Glomerular endothelial cell (primary cell): ENCODE data around the gene THBS1. TPM values are rescaled to one million over a fixed set of nuclear protein-coding genes. Genes with fewer than 3 reads are reported as not detected.
A peak's percentile ranks its signal among the peaks of the same experiment; 100 is the strongest.

ENCODE experiments used
- DNase-seq: peaks from one replicate; pipeline ENCODE4 v3.0.0-alpha.2; 2011; ENCODE audit warnings: low read depth, low spot score; ENCODE audit errors: extremely low read depth
- total RNA-seq: library from RNA; depleted of rRNA; stranded (reverse); fragments of >200 nt; gene quantifications from 2 replicates; pipeline ENCODE4 v1.2.3, GENCODE V29; 2015

The THBS1 gene
- total RNA-seq, 1 donor from 2014 or later = 4,309 TPM

GRCh38 chr15:39587731-39588530 lies 7.1 kb downstream of the THBS1 start:
- DNase-seq = peak; percentile 60

GRCh38 chr15:39588531-39589192 lies 7.8 kb downstream of the THBS1 start:
- peak; percentile 37 for DNase-seq

- no peak for DNase-seq
Measured at GRCh38 chr15:39589193-39589814, 8.4 kb downstream of the THBS1 start.

- DNase-seq = peak; percentile 39
Measured at GRCh38 chr15:39589815-39590644, 9.2 kb downstream of the THBS1 start.

- peak; percentile 42 for DNase-seq
Measured at GRCh38 chr15:39591141-39591895, 10.4 kb downstream of the THBS1 start.

GRCh38 chr15:39591896-39592315 lies 11.0 kb downstream of the THBS1 start:
- peak; percentile 36 for DNase-seq

- DNase-seq = peak; percentile 39
Measured at GRCh38 chr15:39592500-39592899, 11.6 kb downstream of the THBS1 start.

GRCh38 chr15:39593071-39593655 lies 12.3 kb downstream of the THBS1 start:
- DNase-seq = no peak

- peak; percentile 25 for DNase-seq
Measured at GRCh38 chr15:39593656-39594445, 13.0 kb downstream of the THBS1 start.

- peak; percentile 42 for DNase-seq
Measured at GRCh38 chr15:39594446-39595337, 13.8 kb downstream of the THBS1 start.

GRCh38 chr15:39595338-39596221 lies 14.7 kb downstream of the THBS1 start:
- peak; percentile 57 for DNase-seq

- peak; percentile 74 for DNase-seq
Measured at GRCh38 chr15:39596358-39597051, 15.6 kb downstream of the THBS1 start.

GRCh38 chr15:39597336-39597735 lies 16.5 kb downstream of the THBS1 start:
- DNase-seq = no peak

GRCh38 chr15:39597751-39598185 lies 16.9 kb downstream of the THBS1 start:
- DNase-seq = peak; percentile 93

- peak; percentile 94 for DNase-seq
Measured at GRCh38 chr15:39598186-39598850, 17.4 kb downstream of the THBS1 start.
